ENCODE measurements around the gene ZNF165.

Gene ZNF165

DNA sequence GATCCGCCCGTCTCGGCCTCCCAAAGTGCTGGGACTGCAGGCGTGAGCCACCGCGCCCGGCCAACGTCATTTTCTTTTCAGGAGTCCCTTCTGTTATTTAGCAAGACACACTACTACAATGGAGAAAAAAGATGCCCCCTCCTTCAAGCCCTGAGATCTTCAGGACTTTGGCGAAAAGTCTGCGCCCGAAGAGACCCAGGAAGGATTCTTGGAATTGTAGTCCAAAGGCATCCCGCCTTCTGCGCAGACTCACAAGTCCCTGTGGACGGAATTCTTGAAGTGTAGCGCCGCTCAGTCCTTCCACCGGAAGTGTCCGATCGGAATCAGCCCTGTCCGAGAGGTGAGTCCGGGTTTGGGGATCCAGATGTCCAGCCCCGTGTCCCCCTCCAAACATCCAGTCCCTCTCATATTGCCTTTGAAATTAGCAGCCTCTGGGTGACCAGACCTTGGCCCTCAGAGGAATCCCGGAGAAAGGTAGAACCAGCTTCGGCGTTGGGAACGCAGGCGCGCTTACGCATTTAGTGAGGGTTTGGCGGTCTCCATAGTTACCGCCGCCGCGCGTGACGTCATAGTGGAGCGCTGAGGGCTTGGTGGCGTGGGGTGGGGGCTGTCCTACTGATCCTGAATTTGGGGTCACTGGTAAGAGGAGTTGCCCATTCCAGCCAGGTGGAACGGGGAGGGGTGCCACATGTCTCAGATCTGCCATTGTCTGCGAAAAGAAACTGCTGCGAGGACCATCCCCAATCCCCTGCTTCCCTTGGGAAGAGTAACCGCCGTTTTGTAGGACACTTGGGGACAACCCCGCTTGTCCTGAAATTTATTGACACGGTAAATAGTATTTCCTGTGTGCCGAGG, 490 bp downstream of the ZNF165 start:
- CTCF ChIA-PET = no interaction called here
- TF ChIP-seq EGR2 (tag by site-specific recombination; IDR thresholded peaks at IDR 0.05; ENCODE audit: low read depth) (no peak), ZNF114 (tag by site-specific recombination; IDR thresholded peaks at IDR 0.05) (no peak), TRIM28 (IDR thresholded peaks at IDR 0.05; ENCODE audit: borderline replicate concordance, low read length) (peak; percentile 96), ZNF169 (tag by site-specific recombination; IDR thresholded peaks at IDR 0.05) (no peak), ZNF530 (tag by site-specific recombination; IDR thresholded peaks at IDR 0.05; ENCODE audit: low read depth) (no peak), GFI1B (tag by site-specific recombination; IDR thresholded peaks at IDR 0.05) (no peak), ZNF214 (tag by site-specific recombination; IDR thresholded peaks at IDR 0.05; ENCODE audit: borderline replicate concordance) (no peak), SCRT2 (tag by site-specific recombination; IDR thresholded peaks at IDR 0.05) (0 out of 2 replicates have a peak, but pooled peaks have one; percentile 37), ZNF140 (tag by site-specific recombination; IDR thresholded peaks at IDR 0.05) (no peak), ZBTB1 (tag by site-specific recombination; IDR thresholded peaks at IDR 0.05) (no peak), ZNF19 (tag by site-specific recombination; IDR thresholded peaks at IDR 0.05; ENCODE audit: low read depth) (no peak), ZNF777 (tag by site-specific recombination; IDR thresholded peaks at IDR 0.05; ENCODE audit: borderline replicate concordance) (no peak), ZNF776 (tag by site-specific recombination; IDR thresholded peaks at IDR 0.05; ENCODE audit: borderline replicate concordance) (no peak), ZNF350 (tag by site-specific recombination; IDR thresholded peaks at IDR 0.05) (no peak), ZNF501 (tag by site-specific recombination; IDR thresholded peaks at IDR 0.05) (peak; percentile 97), OVOL3 (tag by site-specific recombination; IDR thresholded peaks at IDR 0.05) (peak; percentile 69; the same call in 1 of the 2 replicates), ZNF473 (tag by site-specific recombination; IDR thresholded peaks at IDR 0.05) (no peak), ZNF248 (tag by site-specific recombination; IDR thresholded peaks at IDR 0.05) (no peak), ZNF600 (tag by site-specific recombination; IDR thresholded peaks at IDR 0.05) (no peak), ZNF707 (tag by site-specific recombination; IDR thresholded peaks at IDR 0.05) (no peak), ZFHX2 (tag by site-specific recombination; conservative IDR thresholded peaks at IDR 0.05) (peak; percentile 36; the same call in 1 of the 2 replicates), ZNF274 (IDR thresholded peaks at IDR 0.05; ENCODE audit: low read length) (no peak), ZNF274 (tag by site-specific recombination; IDR thresholded peaks at IDR 0.05; ENCODE audit: borderline replicate concordance) (no peak), ZNF423 (tag by site-specific recombination; IDR thresholded peaks at IDR 0.05) (no peak), ZSCAN30 (tag by site-specific recombination; IDR thresholded peaks at IDR 0.05) (peak; percentile 91), WT1 (tag by site-specific recombination; IDR thresholded peaks at IDR 0.05) (peak; percentile 44), ZNF433 (tag by site-specific recombination; IDR thresholded peaks at IDR 0.05; ENCODE audit: low read depth) (no peak), ZBTB20 (tag by site-specific recombination; IDR thresholded peaks at IDR 0.05) (peak; percentile 9; the same call in 1 of the 2 replicates)
- TF ChIP-seq, protein P1, sequence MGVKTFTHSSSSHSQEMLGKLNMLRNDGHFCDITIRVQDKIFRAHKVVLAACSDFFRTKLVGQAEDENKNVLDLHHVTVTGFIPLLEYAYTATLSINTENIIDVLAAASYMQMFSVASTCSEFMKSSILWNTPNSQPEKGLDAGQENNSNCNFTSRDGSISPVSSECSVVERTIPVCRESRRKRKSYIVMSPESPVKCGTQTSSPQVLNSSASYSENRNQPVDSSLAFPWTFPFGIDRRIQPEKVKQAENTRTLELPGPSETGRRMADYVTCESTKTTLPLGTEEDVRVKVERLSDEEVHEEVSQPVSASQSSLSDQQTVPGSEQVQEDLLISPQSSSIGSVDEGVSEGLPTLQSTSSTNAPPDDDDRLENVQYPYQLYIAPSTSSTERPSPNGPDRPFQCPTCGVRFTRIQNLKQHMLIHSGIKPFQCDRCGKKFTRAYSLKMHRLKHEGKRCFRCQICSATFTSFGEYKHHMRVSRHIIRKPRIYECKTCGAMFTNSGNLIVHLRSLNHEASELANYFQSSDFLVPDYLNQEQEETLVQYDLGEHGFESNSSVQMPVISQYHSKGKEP (tag by site-specific recombination; IDR thresholded peaks at IDR 0.05) = peak; percentile 58; the same call in 1 of the 2 replicates
- TF ChIP-seq, protein P2, sequence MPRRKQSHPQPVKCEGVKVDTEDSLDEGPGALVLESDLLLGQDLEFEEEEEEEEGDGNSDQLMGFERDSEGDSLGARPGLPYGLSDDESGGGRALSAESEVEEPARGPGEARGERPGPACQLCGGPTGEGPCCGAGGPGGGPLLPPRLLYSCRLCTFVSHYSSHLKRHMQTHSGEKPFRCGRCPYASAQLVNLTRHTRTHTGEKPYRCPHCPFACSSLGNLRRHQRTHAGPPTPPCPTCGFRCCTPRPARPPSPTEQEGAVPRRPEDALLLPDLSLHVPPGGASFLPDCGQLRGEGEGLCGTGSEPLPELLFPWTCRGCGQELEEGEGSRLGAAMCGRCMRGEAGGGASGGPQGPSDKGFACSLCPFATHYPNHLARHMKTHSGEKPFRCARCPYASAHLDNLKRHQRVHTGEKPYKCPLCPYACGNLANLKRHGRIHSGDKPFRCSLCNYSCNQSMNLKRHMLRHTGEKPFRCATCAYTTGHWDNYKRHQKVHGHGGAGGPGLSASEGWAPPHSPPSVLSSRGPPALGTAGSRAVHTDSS (tag by site-specific recombination; IDR thresholded peaks at IDR 0.05) = no peak
- TF ChIP-seq, protein P3, sequence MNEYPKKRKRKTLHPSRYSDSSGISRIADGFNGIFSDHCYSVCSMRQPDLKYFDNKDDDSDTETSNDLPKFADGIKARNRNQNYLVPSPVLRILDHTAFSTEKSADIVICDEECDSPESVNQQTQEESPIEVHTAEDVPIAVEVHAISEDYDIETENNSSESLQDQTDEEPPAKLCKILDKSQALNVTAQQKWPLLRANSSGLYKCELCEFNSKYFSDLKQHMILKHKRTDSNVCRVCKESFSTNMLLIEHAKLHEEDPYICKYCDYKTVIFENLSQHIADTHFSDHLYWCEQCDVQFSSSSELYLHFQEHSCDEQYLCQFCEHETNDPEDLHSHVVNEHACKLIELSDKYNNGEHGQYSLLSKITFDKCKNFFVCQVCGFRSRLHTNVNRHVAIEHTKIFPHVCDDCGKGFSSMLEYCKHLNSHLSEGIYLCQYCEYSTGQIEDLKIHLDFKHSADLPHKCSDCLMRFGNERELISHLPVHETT (tag by site-specific recombination; IDR thresholded peaks at IDR 0.05) = peak; percentile 93
- TF ChIP-seq, protein P4, sequence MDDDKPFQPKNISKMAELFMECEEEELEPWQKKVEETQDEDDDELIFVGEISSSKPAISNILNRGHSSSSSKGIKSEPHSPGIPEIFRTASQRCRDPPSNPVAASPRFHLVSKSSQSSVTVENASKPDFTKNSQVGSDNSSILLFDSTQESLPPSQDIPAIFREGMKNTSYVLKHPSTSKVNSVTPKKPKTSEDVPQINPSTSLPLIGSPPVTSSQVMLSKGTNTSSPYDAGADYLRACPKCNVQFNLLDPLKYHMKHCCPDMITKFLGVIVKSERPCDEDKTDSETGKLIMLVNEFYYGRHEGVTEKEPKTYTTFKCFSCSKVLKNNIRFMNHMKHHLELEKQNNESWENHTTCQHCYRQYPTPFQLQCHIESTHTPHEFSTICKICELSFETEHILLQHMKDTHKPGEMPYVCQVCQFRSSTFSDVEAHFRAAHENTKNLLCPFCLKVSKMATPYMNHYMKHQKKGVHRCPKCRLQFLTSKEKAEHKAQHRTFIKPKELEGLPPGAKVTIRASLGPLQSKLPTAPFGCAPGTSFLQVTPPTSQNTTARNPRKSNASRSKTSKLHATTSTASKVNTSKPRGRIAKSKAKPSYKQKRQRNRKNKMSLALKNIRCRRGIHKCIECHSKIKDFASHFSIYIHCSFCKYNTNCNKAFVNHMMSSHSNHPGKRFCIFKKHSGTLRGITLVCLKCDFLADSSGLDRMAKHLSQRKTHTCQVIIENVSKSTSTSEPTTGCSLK (tag by site-specific recombination; IDR thresholded peaks at IDR 0.05) = no peak

More for the DNA sequence above, 490 bp downstream of the ZNF165 start:
- POLR2A ChIA-PET = interaction anchor here (0.6 to 1.0 kb wide), 4 partner anchors 12 to 243 kb away, joined by 3 to 7 read pairs (median 4); a partner anchor contains a TSS
- Histone ChIP-seq H3K4me3 (ENCODE audit: low read depth, low read length) (peak overlapping the region; percentile 93), H3K4me1 (ENCODE audit: control insufficient read depth, insufficient read depth, low read length) (no peaks in the 10 kb centered on the region), H3K36me3 (ENCODE audit: control insufficient read depth in 2 of 2, insufficient read depth in 1 of 2, low read length in 2 of 2) (peaks cover 0 to 6% of the 10 kb centered on the region in 2 experiments; a peak in 1 of 3 replicates), H3K9me3 (ENCODE audit: control insufficient read depth, insufficient read depth, low read depth, low read length) (no peaks in the 10 kb centered on the region), H3K27ac (ENCODE audit: extremely low read depth, low read depth, low read length) (peak overlapping the region; percentile 47; the same call in 1 of the 2 replicates)

Measured in HEK293 (cell line).